Duodenal mucosa (tissue), 2 donors: ENCODE measurements around the gene VSIG10.
"Not testable (repeated sequence)": the region's sequence is repeated elsewhere in the genome, so short reads cannot be mapped to it uniquely, and the experiment has no call there.

Experiments
- H3K27ac ChIP-seq: one replicate; pipeline ENCODE4 v1.7.0; 2013; ENCODE audit warnings: low read depth, low read length
- H3K27me3 ChIP-seq, 2 donors: one replicate each; pipeline ENCODE4 v1.7.0; 2013; ENCODE audit warnings: low read length in 2 of 2, control low read depth in 1 of 2; ENCODE audit not compliant: insufficient read depth in 2 of 2, control insufficient read depth in 1 of 2
- H3K36me3 ChIP-seq, 2 donors: one replicate each; pipeline ENCODE4 v1.7.0; 2013; ENCODE audit warnings: low read length in 2 of 2, control low read depth in 1 of 2; ENCODE audit not compliant: insufficient read depth in 2 of 2, control insufficient read depth in 1 of 2
- H3K4me1 ChIP-seq, 2 donors: one replicate each; pipeline ENCODE4 v1.7.0; 2013; ENCODE audit warnings: low read length in 2 of 2, control low read depth in 1 of 2; ENCODE audit not compliant: insufficient read depth in 2 of 2, control insufficient read depth in 1 of 2
- H3K4me3 ChIP-seq, 2 donors: one replicate each; pipeline ENCODE4 v1.7.0; 2013; ENCODE audit warnings: low read length in 2 of 2, low read depth in 1 of 2
- H3K9ac ChIP-seq, 2 donors: one replicate each; pipeline ENCODE4 v1.7.0; 2013; ENCODE audit warnings: low read length in 2 of 2, low read depth in 1 of 2
- H3K9me3 ChIP-seq, 2 donors: one replicate each; pipeline ENCODE4 v1.7.0; 2013; ENCODE audit warnings: low read length in 2 of 2, control low read depth in 1 of 2; ENCODE audit not compliant: control insufficient read depth in 1 of 2

VSIG10 gene

GRCh38 chr12:118094039-118094438, 9.8 kb downstream of the VSIG10 start:
- Histone ChIP-seq H3K9ac (no peak overlapping the region), H3K27me3 (no peaks in the 10 kb centered on the region), H3K27ac (no peak overlapping the region), H3K9me3 (no peaks in the 10 kb centered on the region), H3K36me3 (peaks cover 0 to 16% of the 10 kb centered on the region in 2 donors), H3K4me3 (no peak overlapping the region), H3K4me1 (peaks cover 9 to 12% of the 10 kb centered on the region in 2 donors)

- no peak overlapping the region for H3K4me3 ChIP-seq
- no peaks in the 10 kb centered on the region for H3K27me3 ChIP-seq
- peaks cover 0 to 10% of the 10 kb centered on the region in 2 donors for H3K36me3 ChIP-seq
- H3K9me3 ChIP-seq = no peaks in the 10 kb centered on the region
- H3K27ac ChIP-seq = no peak overlapping the region
- H3K4me1 ChIP-seq = peaks cover 14 to 17% of the 10 kb centered on the region in 2 donors
- no peak overlapping the region for H3K9ac ChIP-seq
These were observed 14.0 kb downstream of the VSIG10 start for GRCh38 chr12:118089782-118090181.

- H3K4me3 ChIP-seq = no peak overlapping the region
- H3K4me1 ChIP-seq = no peaks in the 10 kb centered on the region
- H3K9ac ChIP-seq = no peak overlapping the region
- no peak overlapping the region for H3K27ac ChIP-seq
- no peaks in the 10 kb centered on the region for H3K27me3 ChIP-seq
- H3K9me3 ChIP-seq = no peaks in the 10 kb centered on the region
- H3K36me3 ChIP-seq = peaks cover 10 to 49% of the 10 kb centered on the region in 2 donors
These were observed 21.6 kb downstream of the VSIG10 start for GRCh38 chr12:118082161-118082560.

- not testable (repeated sequence) for H3K9ac ChIP-seq, H3K9me3 ChIP-seq, H3K4me3 ChIP-seq, H3K4me1 ChIP-seq, H3K27ac ChIP-seq, H3K27me3 ChIP-seq
- peaks cover 10 to 53% of the 10 kb centered on the region in 2 donors for H3K36me3 ChIP-seq
These were observed 22.3 kb downstream of the VSIG10 start for GRCh38 chr12:118081521-118081920.

- Histone ChIP-seq H3K36me3 (peaks cover 12 to 47% of the 10 kb centered on the region in 2 donors), H3K9ac (no peak overlapping the region), H3K27ac (no peak overlapping the region), H3K4me1 (no peaks in the 10 kb centered on the region), H3K27me3 (no peaks in the 10 kb centered on the region), H3K4me3 (no peak overlapping the region), H3K9me3 (no peaks in the 10 kb centered on the region)
These were observed 30.0 kb downstream of the VSIG10 start for GRCh38 chr12:118073768-118074167.

GRCh38 chr12:118070650-118071049, 33.2 kb downstream of the VSIG10 start:
- H3K9ac ChIP-seq = no peak overlapping the region
- no peaks in the 10 kb centered on the region for H3K9me3 ChIP-seq
- H3K36me3 ChIP-seq = peaks cover 5 to 40% of the 10 kb centered on the region in 2 donors
- no peaks in the 10 kb centered on the region for H3K27me3 ChIP-seq
- H3K27ac ChIP-seq = no peak overlapping the region
- H3K4me3 ChIP-seq = no peak overlapping the region
- no peaks in the 10 kb centered on the region for H3K4me1 ChIP-seq

- H3K36me3 ChIP-seq = peaks cover 5 to 36% of the 10 kb centered on the region in 2 donors
- no peak overlapping the region for H3K9ac ChIP-seq
- no peak overlapping the region for H3K4me3 ChIP-seq
- no peak overlapping the region for H3K27ac ChIP-seq
- no peaks in the 10 kb centered on the region for H3K27me3 ChIP-seq
- peaks cover 13% of the 10 kb centered on the region in 2 donors for H3K4me1 ChIP-seq
- no peaks in the 10 kb centered on the region for H3K9me3 ChIP-seq
These were observed 35.4 kb downstream of the VSIG10 start for GRCh38 chr12:118068445-118068844.

GRCh38 chr12:118065380-118065779, 38.4 kb downstream of the VSIG10 start:
- no peak overlapping the region for H3K9ac ChIP-seq
- H3K36me3 ChIP-seq = peaks cover 0 to 21% of the 10 kb centered on the region in 2 donors
- no peak overlapping the region for H3K27ac ChIP-seq
- no peak overlapping the region for H3K4me3 ChIP-seq
- no peaks in the 10 kb centered on the region for H3K27me3 ChIP-seq
- H3K9me3 ChIP-seq = no peaks in the 10 kb centered on the region
- peaks cover 17 to 23% of the 10 kb centered on the region in 2 donors for H3K4me1 ChIP-seq

GRCh38 chr12:118064608-118065007, 39.2 kb downstream of the VSIG10 start:
- peaks cover 0 to 14% of the 10 kb centered on the region in 2 donors for H3K36me3 ChIP-seq
- no peaks in the 10 kb centered on the region for H3K9me3 ChIP-seq
- no peak overlapping the region for H3K9ac ChIP-seq
- H3K27ac ChIP-seq = no peak overlapping the region
- peaks cover 24 to 29% of the 10 kb centered on the region in 2 donors for H3K4me1 ChIP-seq
- H3K4me3 ChIP-seq = peak overlapping the region in 1 of 2 donors; percentile 11
- no peaks in the 10 kb centered on the region for H3K27me3 ChIP-seq

- no peaks in the 10 kb centered on the region for H3K9me3 ChIP-seq
- peaks cover 0 to 13% of the 10 kb centered on the region in 2 donors for H3K36me3 ChIP-seq
- H3K9ac ChIP-seq = no peak overlapping the region
- no peak overlapping the region for H3K27ac ChIP-seq
- peaks cover 24 to 34% of the 10 kb centered on the region in 2 donors for H3K4me1 ChIP-seq
- peak overlapping the region in 1 of 2 donors; percentile 21 for H3K4me3 ChIP-seq
- no peaks in the 10 kb centered on the region for H3K27me3 ChIP-seq
These were observed 40.0 kb downstream of the VSIG10 start for GRCh38 chr12:118063576-118064391.
